Measurements from ENCODE around the gene COLGALT1.

DNA sequence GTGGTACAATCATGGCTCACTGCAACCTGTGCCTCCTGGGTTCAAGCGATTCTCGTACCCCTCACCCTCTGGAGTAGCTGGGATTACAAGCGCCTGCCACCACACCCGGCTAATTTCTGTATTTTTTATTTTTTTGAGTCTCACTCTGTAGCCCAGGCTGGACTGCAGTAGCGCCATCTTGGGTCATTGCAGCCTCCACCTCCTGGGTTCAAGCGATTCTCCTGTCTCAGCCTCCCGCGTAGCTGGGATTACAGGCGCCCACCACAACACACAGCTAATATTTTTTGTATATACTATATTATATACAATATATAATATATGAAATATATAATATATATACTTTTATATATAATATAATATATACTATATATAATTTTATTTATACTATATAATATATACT, 52.5 kb downstream of the COLGALT1 start:
- TF ChIP-seq, protein P1, sequence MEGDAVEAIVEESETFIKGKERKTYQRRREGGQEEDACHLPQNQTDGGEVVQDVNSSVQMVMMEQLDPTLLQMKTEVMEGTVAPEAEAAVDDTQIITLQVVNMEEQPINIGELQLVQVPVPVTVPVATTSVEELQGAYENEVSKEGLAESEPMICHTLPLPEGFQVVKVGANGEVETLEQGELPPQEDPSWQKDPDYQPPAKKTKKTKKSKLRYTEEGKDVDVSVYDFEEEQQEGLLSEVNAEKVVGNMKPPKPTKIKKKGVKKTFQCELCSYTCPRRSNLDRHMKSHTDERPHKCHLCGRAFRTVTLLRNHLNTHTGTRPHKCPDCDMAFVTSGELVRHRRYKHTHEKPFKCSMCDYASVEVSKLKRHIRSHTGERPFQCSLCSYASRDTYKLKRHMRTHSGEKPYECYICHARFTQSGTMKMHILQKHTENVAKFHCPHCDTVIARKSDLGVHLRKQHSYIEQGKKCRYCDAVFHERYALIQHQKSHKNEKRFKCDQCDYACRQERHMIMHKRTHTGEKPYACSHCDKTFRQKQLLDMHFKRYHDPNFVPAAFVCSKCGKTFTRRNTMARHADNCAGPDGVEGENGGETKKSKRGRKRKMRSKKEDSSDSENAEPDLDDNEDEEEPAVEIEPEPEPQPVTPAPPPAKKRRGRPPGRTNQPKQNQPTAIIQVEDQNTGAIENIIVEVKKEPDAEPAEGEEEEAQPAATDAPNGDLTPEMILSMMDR (IDR thresholded peaks at IDR 0.05 in 2 of 3, conservative IDR thresholded peaks at IDR 0.05 in 1 of 3; ENCODE audit: borderline replicate concordance in 1 of 3, insufficient read depth in 1 of 3, low read depth in 2 of 3, low read length in 2 of 3): no peak
- no peak for TF ChIP-seq POLR2AphosphoS5 (IDR thresholded peaks at IDR 0.05; ENCODE audit: low read depth, low read length)
- TF ChIP-seq POLR2A (IDR thresholded peaks at IDR 0.05; ENCODE audit: borderline replicate concordance, extremely low read depth, insufficient read depth, insufficient read length): no peak
- TF ChIP-seq CEBPB (IDR thresholded peaks at IDR 0.05; ENCODE audit: low read depth): no peak
- TF ChIP-seq, protein P2, sequence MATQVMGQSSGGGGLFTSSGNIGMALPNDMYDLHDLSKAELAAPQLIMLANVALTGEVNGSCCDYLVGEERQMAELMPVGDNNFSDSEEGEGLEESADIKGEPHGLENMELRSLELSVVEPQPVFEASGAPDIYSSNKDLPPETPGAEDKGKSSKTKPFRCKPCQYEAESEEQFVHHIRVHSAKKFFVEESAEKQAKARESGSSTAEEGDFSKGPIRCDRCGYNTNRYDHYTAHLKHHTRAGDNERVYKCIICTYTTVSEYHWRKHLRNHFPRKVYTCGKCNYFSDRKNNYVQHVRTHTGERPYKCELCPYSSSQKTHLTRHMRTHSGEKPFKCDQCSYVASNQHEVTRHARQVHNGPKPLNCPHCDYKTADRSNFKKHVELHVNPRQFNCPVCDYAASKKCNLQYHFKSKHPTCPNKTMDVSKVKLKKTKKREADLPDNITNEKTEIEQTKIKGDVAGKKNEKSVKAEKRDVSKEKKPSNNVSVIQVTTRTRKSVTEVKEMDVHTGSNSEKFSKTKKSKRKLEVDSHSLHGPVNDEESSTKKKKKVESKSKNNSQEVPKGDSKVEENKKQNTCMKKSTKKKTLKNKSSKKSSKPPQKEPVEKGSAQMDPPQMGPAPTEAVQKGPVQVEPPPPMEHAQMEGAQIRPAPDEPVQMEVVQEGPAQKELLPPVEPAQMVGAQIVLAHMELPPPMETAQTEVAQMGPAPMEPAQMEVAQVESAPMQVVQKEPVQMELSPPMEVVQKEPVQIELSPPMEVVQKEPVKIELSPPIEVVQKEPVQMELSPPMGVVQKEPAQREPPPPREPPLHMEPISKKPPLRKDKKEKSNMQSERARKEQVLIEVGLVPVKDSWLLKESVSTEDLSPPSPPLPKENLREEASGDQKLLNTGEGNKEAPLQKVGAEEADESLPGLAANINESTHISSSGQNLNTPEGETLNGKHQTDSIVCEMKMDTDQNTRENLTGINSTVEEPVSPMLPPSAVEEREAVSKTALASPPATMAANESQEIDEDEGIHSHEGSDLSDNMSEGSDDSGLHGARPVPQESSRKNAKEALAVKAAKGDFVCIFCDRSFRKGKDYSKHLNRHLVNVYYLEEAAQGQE (IDR thresholded peaks at IDR 0.05; ENCODE audit: low read depth): no peak
- TF ChIP-seq, protein P3, sequence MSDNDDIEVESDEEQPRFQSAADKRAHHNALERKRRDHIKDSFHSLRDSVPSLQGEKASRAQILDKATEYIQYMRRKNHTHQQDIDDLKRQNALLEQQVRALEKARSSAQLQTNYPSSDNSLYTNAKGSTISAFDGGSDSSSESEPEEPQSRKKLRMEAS (IDR thresholded peaks at IDR 0.05): no peak
- no peak for TF ChIP-seq JUND (IDR thresholded peaks at IDR 0.05)
- TF ChIP-seq RAD21 (IDR thresholded peaks at IDR 0.05; ENCODE audit: low read depth): no peak
- no peak for TF ChIP-seq CBX3 (IDR thresholded peaks at IDR 0.05; ENCODE audit: low read depth)
- TF ChIP-seq ZFX (IDR thresholded peaks at IDR 0.05): no peak
- TF ChIP-seq EZH2 (IDR thresholded peaks at IDR 0.05): no peak
- no peak for TF ChIP-seq SP1 (IDR thresholded peaks at IDR 0.05; ENCODE audit: low read depth)
- no peak for TF ChIP-seq ZNF274 (IDR thresholded peaks at IDR 0.05; ENCODE audit: low read depth, low read length)
- TF ChIP-seq TCF7L2 (IDR thresholded peaks at IDR 0.05; ENCODE audit: borderline replicate concordance, extremely low read depth, insufficient read depth, insufficient read length): no peak

All from HCT116 (cell line).